ENCODE data around the gene TMEM270.

DNA sequence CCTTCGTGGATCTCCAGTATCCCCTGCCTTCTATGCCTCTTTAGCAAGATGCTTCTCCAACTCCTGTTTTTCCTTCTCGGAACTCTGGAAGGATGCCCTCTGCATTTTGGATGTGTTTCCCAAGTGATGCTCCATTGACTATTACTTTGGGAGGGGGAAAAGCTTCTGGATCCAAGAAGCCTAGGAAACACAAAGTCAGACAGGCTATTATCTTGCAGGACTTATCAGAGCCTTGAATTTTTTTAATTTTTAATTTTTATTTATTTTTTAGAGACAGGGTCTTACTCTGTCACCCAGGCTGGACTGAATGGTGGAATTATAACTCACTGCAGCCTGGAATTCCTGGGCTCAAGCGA lies 21.1 kb downstream of the TMEM270 start:
- TF ChIP-seq, protein P1, sequence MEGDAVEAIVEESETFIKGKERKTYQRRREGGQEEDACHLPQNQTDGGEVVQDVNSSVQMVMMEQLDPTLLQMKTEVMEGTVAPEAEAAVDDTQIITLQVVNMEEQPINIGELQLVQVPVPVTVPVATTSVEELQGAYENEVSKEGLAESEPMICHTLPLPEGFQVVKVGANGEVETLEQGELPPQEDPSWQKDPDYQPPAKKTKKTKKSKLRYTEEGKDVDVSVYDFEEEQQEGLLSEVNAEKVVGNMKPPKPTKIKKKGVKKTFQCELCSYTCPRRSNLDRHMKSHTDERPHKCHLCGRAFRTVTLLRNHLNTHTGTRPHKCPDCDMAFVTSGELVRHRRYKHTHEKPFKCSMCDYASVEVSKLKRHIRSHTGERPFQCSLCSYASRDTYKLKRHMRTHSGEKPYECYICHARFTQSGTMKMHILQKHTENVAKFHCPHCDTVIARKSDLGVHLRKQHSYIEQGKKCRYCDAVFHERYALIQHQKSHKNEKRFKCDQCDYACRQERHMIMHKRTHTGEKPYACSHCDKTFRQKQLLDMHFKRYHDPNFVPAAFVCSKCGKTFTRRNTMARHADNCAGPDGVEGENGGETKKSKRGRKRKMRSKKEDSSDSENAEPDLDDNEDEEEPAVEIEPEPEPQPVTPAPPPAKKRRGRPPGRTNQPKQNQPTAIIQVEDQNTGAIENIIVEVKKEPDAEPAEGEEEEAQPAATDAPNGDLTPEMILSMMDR (IDR thresholded peaks at IDR 0.05; ENCODE audit: poor library complexity, severe bottlenecking) = no peak
- TF ChIP-seq EP300 (conservative IDR thresholded peaks at IDR 0.05; ENCODE audit: poor library complexity, severe bottlenecking) (no peak), TAF1 (IDR thresholded peaks at IDR 0.05; ENCODE audit: low read depth) (no peak), EZH2 (IDR thresholded peaks at IDR 0.05; ENCODE audit: borderline replicate concordance, insufficient read depth, low read length, poor library complexity, severe bottlenecking) (no peak), POLR2AphosphoS5 (IDR thresholded peaks at IDR 0.05) (no peak), MXI1 (conservative IDR thresholded peaks at IDR 0.05; ENCODE audit: poor library complexity, severe bottlenecking) (no peak)
- TF ChIP-seq, protein P2, sequence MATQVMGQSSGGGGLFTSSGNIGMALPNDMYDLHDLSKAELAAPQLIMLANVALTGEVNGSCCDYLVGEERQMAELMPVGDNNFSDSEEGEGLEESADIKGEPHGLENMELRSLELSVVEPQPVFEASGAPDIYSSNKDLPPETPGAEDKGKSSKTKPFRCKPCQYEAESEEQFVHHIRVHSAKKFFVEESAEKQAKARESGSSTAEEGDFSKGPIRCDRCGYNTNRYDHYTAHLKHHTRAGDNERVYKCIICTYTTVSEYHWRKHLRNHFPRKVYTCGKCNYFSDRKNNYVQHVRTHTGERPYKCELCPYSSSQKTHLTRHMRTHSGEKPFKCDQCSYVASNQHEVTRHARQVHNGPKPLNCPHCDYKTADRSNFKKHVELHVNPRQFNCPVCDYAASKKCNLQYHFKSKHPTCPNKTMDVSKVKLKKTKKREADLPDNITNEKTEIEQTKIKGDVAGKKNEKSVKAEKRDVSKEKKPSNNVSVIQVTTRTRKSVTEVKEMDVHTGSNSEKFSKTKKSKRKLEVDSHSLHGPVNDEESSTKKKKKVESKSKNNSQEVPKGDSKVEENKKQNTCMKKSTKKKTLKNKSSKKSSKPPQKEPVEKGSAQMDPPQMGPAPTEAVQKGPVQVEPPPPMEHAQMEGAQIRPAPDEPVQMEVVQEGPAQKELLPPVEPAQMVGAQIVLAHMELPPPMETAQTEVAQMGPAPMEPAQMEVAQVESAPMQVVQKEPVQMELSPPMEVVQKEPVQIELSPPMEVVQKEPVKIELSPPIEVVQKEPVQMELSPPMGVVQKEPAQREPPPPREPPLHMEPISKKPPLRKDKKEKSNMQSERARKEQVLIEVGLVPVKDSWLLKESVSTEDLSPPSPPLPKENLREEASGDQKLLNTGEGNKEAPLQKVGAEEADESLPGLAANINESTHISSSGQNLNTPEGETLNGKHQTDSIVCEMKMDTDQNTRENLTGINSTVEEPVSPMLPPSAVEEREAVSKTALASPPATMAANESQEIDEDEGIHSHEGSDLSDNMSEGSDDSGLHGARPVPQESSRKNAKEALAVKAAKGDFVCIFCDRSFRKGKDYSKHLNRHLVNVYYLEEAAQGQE (IDR thresholded peaks at IDR 0.05; ENCODE audit: borderline replicate concordance) = no peak

All from neural cell (in vitro differentiated cells).